HFF-Myc (cell line): ENCODE data around the gene FOXK2.
A peak's percentile ranks its signal among the peaks of the same experiment; 100 is the strongest.
"Not testable (repeated sequence)": the region's sequence is repeated elsewhere in the genome, so short reads cannot be mapped to it uniquely, and the experiment has no call there.

Experiments used
- DNase-seq: peaks from one replicate; pipeline ENCODE4 v3.0.0-alpha.2; 2011; ENCODE audit warnings: low read depth; ENCODE audit errors: extremely low read depth
- H3K4me3 ChIP-seq: replicated peaks from 2 replicates; pipeline ENCODE4 v1.5.1; 2011; ENCODE audit warnings: low read depth, mild to moderate bottlenecking, control low read depth, low read length
- TF ChIP-seq, protein P1 (sequence below): IDR thresholded peaks from 2 replicates; pipeline ENCODE4 v1.5.1; 2012; ENCODE audit warnings: mild to moderate bottlenecking, low read depth, low read length, control low read depth; ENCODE audit errors: missing control alignments

FOXK2 gene

DNA sequence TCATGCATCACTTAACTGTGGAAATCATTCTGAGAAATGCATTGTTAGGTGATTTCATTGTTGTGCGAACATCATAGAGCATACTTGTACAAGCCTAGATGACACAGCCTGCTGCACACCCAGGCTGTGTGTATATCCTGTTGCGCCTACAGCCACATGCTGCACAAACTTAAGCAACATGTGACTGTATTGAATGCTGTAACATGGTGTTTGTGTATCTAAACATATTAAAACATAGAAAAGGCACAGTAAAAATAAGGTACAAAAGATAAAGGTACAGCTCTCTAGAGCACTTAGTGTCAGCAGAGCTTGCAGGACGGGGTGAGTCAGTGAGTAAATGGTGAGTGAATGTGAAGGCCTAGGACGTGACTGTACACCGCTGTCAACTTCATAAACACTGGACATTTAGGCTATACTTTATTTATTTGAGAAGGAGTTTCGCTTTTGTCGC is 11.9 kb downstream of the FOXK2 start:
- no peak for DNase-seq
- TF ChIP-seq, protein P1, sequence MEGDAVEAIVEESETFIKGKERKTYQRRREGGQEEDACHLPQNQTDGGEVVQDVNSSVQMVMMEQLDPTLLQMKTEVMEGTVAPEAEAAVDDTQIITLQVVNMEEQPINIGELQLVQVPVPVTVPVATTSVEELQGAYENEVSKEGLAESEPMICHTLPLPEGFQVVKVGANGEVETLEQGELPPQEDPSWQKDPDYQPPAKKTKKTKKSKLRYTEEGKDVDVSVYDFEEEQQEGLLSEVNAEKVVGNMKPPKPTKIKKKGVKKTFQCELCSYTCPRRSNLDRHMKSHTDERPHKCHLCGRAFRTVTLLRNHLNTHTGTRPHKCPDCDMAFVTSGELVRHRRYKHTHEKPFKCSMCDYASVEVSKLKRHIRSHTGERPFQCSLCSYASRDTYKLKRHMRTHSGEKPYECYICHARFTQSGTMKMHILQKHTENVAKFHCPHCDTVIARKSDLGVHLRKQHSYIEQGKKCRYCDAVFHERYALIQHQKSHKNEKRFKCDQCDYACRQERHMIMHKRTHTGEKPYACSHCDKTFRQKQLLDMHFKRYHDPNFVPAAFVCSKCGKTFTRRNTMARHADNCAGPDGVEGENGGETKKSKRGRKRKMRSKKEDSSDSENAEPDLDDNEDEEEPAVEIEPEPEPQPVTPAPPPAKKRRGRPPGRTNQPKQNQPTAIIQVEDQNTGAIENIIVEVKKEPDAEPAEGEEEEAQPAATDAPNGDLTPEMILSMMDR = no peak
- H3K4me3 ChIP-seq = no peak overlapping the region

DNA sequence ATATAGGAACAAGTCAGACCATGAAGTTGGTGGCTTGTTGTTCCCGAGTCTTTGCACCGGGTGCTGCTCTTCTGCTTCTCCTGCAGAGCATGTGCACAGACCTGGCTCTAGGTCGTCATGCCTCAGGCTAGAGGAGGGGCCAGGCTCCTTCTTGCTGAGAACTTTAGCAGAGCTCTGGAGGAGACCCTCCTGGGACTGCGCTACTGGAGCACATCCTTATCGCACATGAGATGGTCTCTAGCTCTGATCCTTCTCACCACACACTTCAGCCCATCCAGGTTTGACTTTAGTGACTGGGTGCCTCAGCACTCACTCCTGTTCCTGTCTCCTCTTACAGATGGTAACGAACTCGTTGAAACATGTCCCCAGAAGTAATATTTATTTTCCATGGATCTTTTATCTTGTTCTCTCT is 14.9 kb downstream of the FOXK2 start:
- H3K4me3 ChIP-seq = no peak overlapping the region
- TF ChIP-seq, protein P1 = no peak
- DNase-seq = no peak

- peak overlapping the region; percentile 2; the same call in 1 of the 2 replicates for H3K4me3 ChIP-seq
- TF ChIP-seq, protein P1 = no peak
- DNase-seq = no peak
Observed at GRCh38 chr17:82536512-82537201, 17.1 kb downstream of the FOXK2 start.

DNA sequence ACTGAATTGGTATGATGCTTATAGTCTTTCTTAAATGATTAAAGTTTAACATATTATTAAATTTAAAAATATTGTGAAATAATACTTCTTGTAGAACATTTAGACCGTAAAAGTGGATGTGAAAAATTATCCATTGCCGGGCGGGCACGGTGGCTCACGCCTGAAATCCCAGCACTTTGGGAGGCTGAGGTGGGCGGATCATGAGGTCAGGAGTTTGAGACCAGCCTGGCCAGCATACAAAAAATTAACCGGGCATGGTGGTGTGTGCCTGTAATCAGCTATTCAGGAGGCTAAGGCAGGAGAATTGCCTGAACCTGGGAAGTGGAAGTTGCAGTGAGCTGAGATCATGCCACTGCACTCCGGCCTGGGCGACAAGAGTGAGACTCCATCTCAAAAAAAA is 17.7 kb downstream of the FOXK2 start:
- H3K4me3 ChIP-seq = 0 out of 2 replicates have a peak overlapping the region, but pooled peaks have one; percentile 2
- DNase-seq = not testable (repeated sequence)

DNA sequence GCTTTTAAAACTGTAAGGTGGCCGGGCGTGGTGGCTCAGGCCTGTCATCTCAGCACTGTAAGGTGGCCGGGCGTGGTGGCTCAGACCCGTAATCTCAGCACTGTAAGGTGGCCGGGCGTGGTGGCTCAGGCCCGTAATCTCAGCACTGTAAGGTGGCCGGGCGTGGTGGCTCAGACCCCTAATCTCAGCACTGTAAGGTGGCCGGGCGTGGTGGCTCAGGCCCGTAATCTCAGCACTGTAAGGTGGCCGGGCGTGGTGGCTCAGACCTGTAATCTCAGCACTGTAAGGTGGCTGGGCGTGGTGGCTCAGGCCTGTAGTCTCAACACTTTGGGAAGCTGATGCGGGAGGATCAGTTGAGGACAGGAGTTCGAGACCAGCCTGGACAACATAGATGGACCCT is 19.5 kb downstream of the FOXK2 start:
- H3K4me3 ChIP-seq, DNase-seq: not testable (repeated sequence)

GRCh38 chr17:82542439-82542838 is 22.9 kb downstream of the FOXK2 start:
- no peak overlapping the region for H3K4me3 ChIP-seq
- TF ChIP-seq, protein P1 = no peak
- DNase-seq = no peak

- no peak overlapping the region for H3K4me3 ChIP-seq
- no peak for DNase-seq
- TF ChIP-seq, protein P1 = no peak
Observed at GRCh38 chr17:82544431-82545070, 25.0 kb downstream of the FOXK2 start.

- H3K4me3 ChIP-seq = no peak overlapping the region
- DNase-seq = no peak
- TF ChIP-seq, protein P1 = no peak
Observed at GRCh38 chr17:82545071-82545462, 25.5 kb downstream of the FOXK2 start.
